Measurements from ENCODE around the gene TUBA3E.
"Not testable (repeated sequence)": the region's sequence is repeated elsewhere in the genome, so short reads cannot be mapped to it uniquely, and the experiment has no call there.

DNA sequence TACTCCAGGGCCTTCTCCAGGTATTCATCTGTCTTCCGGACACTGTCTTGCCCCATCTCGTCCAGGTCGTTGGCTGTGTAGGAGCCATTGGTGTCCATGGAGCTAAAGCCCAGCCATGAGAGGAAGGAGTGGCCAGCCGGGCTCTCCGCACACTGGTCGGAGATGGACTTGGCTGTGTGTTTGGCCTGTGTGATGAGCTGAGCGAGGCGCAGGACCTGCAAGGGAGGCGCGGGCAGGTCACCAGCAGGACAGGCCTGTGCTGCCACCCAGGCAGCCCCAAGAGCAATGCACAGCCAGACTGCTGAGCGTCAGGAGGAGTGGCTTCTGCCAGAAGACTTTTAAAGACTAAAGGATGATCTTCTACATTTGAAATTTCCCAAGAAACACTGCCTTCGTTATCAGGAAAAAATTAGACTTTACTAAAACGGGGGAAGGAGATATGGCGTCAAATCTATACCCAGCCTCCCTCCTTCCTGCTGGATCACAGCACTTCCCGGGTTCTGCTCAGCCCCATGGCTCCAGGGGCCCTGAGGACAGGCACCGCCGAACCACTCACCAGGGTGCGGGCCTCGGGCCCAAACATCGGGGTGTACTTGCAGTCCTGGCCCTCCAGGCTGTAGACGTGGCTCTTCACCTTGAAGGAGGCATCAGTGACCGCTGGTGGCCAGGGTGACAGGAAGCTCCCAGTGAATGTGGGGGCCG is 44.4 kb downstream of the TUBA3E start:
- TF ChIP-seq, protein P1, sequence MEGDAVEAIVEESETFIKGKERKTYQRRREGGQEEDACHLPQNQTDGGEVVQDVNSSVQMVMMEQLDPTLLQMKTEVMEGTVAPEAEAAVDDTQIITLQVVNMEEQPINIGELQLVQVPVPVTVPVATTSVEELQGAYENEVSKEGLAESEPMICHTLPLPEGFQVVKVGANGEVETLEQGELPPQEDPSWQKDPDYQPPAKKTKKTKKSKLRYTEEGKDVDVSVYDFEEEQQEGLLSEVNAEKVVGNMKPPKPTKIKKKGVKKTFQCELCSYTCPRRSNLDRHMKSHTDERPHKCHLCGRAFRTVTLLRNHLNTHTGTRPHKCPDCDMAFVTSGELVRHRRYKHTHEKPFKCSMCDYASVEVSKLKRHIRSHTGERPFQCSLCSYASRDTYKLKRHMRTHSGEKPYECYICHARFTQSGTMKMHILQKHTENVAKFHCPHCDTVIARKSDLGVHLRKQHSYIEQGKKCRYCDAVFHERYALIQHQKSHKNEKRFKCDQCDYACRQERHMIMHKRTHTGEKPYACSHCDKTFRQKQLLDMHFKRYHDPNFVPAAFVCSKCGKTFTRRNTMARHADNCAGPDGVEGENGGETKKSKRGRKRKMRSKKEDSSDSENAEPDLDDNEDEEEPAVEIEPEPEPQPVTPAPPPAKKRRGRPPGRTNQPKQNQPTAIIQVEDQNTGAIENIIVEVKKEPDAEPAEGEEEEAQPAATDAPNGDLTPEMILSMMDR (conservative IDR thresholded peaks at IDR 0.05) = not testable (repeated sequence)
- TF ChIP-seq ZFX (IDR thresholded peaks at IDR 0.05) = not testable (repeated sequence)
